Smooth muscle cell (in vitro differentiated cells): ENCODE measurements around the gene KLHL15. TPM values are rescaled to one million over a fixed set of nuclear protein-coding genes. Genes with fewer than 3 reads are reported as not detected.
A peak's percentile ranks its signal among the peaks of the same experiment; 100 is the strongest.

Source experiments
- DNase-seq: peaks from one replicate; lab custom pipeline; 2025; ENCODE audit not compliant: unreplicated experiment; lab: John Stamatoyannopoulos, UW
- H2AFZ ChIP-seq: fragments of 200-600 bp; sonication (generic); 2 replicates; pipeline ENCODE4 v1.6.0; 2016; ENCODE audit warnings: antibody characterized with exemption, low read depth, mild to moderate bottlenecking
- H3F3A ChIP-seq: fragments of 200-600 bp; sonication (generic); 2 replicates; pipeline ENCODE4 v1.6.0; 2017; ENCODE audit warnings: antibody characterized with exemption, low read depth
- H3K27ac ChIP-seq: fragments of 200-600 bp; sonication (generic); 2 replicates; pipeline ENCODE4 v1.5.1; 2016; ENCODE audit warnings: low read depth, mild to moderate bottlenecking
- H3K27me3 ChIP-seq: fragments of 200-600 bp; sonication (generic); 2 replicates; pipeline ENCODE4 v1.6.1; 2016; ENCODE audit warnings: low read depth, mild to moderate bottlenecking
- H3K36me3 ChIP-seq: fragments of 200-600 bp; sonication (generic); 2 replicates; pipeline ENCODE4 v1.5.1; 2016; ENCODE audit warnings: low read depth
- H3K4me1 ChIP-seq: fragments of 200-600 bp; sonication (generic); 2 replicates; pipeline ENCODE4 v1.5.1; 2016; ENCODE audit warnings: low read depth
- H3K4me2 ChIP-seq: fragments of 200-600 bp; sonication (generic); 2 replicates; pipeline ENCODE4 v1.6.0; 2016; ENCODE audit warnings: mild to moderate bottlenecking
- H3K4me3 ChIP-seq: fragments of 200-600 bp; sonication (generic); 2 replicates; pipeline ENCODE4 v1.5.1; 2016; ENCODE audit warnings: mild to moderate bottlenecking
- H3K79me2 ChIP-seq: fragments of 200-600 bp; sonication (generic); 2 replicates; pipeline ENCODE4 v1.6.0; 2016; ENCODE audit warnings: low read depth, mild to moderate bottlenecking
- H3K9ac ChIP-seq: fragments of 200-600 bp; sonication (generic); 2 replicates; pipeline ENCODE4 v1.6.0; 2016; ENCODE audit warnings: low read depth
- H3K9me3 ChIP-seq: fragments of 200-600 bp; sonication (generic); replicated peaks from 2 replicates; pipeline ENCODE4 v1.5.1; 2016; ENCODE audit warnings: low read depth
- H4K20me1 ChIP-seq: fragments of 200-600 bp; sonication (generic); 2 replicates; pipeline ENCODE4 v1.6.0; 2016; ENCODE audit warnings: low read depth
- CTCF ChIP-seq: fragments of 200-600 bp; sonication (generic); IDR thresholded peaks from 2 replicates; pipeline ENCODE4 v1.5.1; 2017; ENCODE audit warnings: borderline replicate concordance, mild to moderate bottlenecking, antibody characterized with exemption; ENCODE audit not compliant: insufficient read depth, poor library complexity, severe bottlenecking
- WGBS: methylation state at CpG from one replicate; pipeline ENCODE4 v1.1.7; 2016; ENCODE audit warnings: low lambda C conversion rate; 5-methylcytosine and 5-hydroxymethylcytosine counted together
- polyA plus RNA-seq: library from polyadenylated mRNA; unstranded; fragments of >200 nt; fragmentation: Nextera tagmentation; extraction: Ambion mirVana; gene quantifications from 2 replicates; pipeline ENCODE4 v1.2.1, GENCODE V29; 2016
- total RNA-seq: library from RNA; depleted of rRNA; stranded (reverse); fragments of >200 nt; gene quantifications from 2 replicates; pipeline ENCODE4 v1.2.3, GENCODE V29; 2014

KLHL15 gene
- total RNA-seq (53.3 and 70.4 TPM in 2 replicates), polyA plus RNA-seq (14.0 and 16.8 TPM in 2 replicates)

GRCh38 chrX:24027086-24027485, at the start of gene KLHL15:
TSS of gene KLHL15 (minus strand) at chrX:24027186. CDS start at chrX:24006693, 20,493 bp downstream.
- no peak for DNase-seq
- peak within 1 kb of the TSS; percentile 100 for H3K27ac ChIP-seq
- H3K4me3 ChIP-seq, result peak within 1 kb of the TSS; percentile 84
- H4K20me1 ChIP-seq, result peaks cover 24% of the 10 kb centered on the region
- WGBS, result 86% methylated on average over 7 of the region's 7 CpGs
- H3F3A ChIP-seq, result no peaks in the 10 kb centered on the region
- no peaks in the 10 kb centered on the region for H3K9me3 ChIP-seq
- peaks cover 9% of the 10 kb centered on the region for H3K4me1 ChIP-seq
- TF ChIP-seq CTCF, result no peak
- peak within 1 kb of the TSS; percentile 90 for H3K4me2 ChIP-seq
- peak within 1 kb of the TSS; percentile 96 for H2AFZ ChIP-seq
- no peaks in the 10 kb centered on the region for H3K36me3 ChIP-seq
- peaks cover 30% of the 10 kb centered on the region for H3K79me2 ChIP-seq
- no peaks in the 10 kb centered on the region for H3K27me3 ChIP-seq
- peak within 1 kb of the TSS; percentile 98 for H3K9ac ChIP-seq

- Histone ChIP-seq H3F3A (peaks cover 16% of the 10 kb centered on the region), H3K9me3 (no peaks in the 10 kb centered on the region), H3K4me1 (no peaks in the 10 kb centered on the region), H3K4me3 (no peak overlapping the region), H3K27me3 (no peaks in the 10 kb centered on the region), H3K79me2 (peaks cover 60% of the 10 kb centered on the region), H3K36me3 (peaks cover 58% of the 10 kb centered on the region), H3K4me2 (no peak overlapping the region), H4K20me1 (peaks cover 68% of the 10 kb centered on the region), H3K9ac (no peak overlapping the region), H2AFZ (no peak overlapping the region), H3K27ac (no peak overlapping the region)
- 96% methylated on average over 9 of the region's 9 CpGs for WGBS
- TF ChIP-seq CTCF, result no peak
- DNase-seq, result no peak
These were observed 42.9 kb upstream of the KLHL15 start for GRCh38 chrX:24069877-24070276.

- no peak overlapping the region for H2AFZ ChIP-seq
- H3K27ac ChIP-seq, result no peak overlapping the region
- no peaks in the 10 kb centered on the region for H3K4me1 ChIP-seq
- H3K4me2 ChIP-seq, result no peak overlapping the region
- no peak overlapping the region for H3K9ac ChIP-seq
- no peaks in the 10 kb centered on the region for H3K27me3 ChIP-seq
- peaks cover 51% of the 10 kb centered on the region for H3K79me2 ChIP-seq
- H3K4me3 ChIP-seq, result no peak overlapping the region
- H3K36me3 ChIP-seq, result peaks cover 53% of the 10 kb centered on the region
- H3K9me3 ChIP-seq, result no peaks in the 10 kb centered on the region
- no peak for TF ChIP-seq CTCF
- no peak for DNase-seq
- peaks cover 85% of the 10 kb centered on the region for H4K20me1 ChIP-seq
- peaks cover 14% of the 10 kb centered on the region for H3F3A ChIP-seq
- 97% methylated on average over 6 of the region's 6 CpGs for WGBS
These were observed 36.5 kb upstream of the KLHL15 start for GRCh38 chrX:24063488-24063887.

- no peaks in the 10 kb centered on the region for H3K79me2 ChIP-seq
- no peak overlapping the region for H3K4me3 ChIP-seq
- no peak overlapping the region for H3K27ac ChIP-seq
- peaks cover 15% of the 10 kb centered on the region for H4K20me1 ChIP-seq
- no peak overlapping the region for H3K4me2 ChIP-seq
- no peaks in the 10 kb centered on the region for H3F3A ChIP-seq
- peak overlapping the region; percentile 77 for H2AFZ ChIP-seq
- no peak for DNase-seq
- H3K9me3 ChIP-seq, result no peaks in the 10 kb centered on the region
- WGBS, result 2% methylated on average over 14 of the region's 14 CpGs
- H3K36me3 ChIP-seq, result peaks cover 23% of the 10 kb centered on the region
- TF ChIP-seq CTCF, result no peak
- no peaks in the 10 kb centered on the region for H3K27me3 ChIP-seq
- H3K9ac ChIP-seq, result no peak overlapping the region
- peaks cover 4% of the 10 kb centered on the region for H3K4me1 ChIP-seq
These were observed 28.0 kb upstream of the KLHL15 start for GRCh38 chrX:24055043-24055356.
